HEK293 (cell line): ENCODE results near the gene ATOSA.
A peak's percentile ranks its signal among the peaks of the same experiment; 100 is the strongest.

Source experiments
- CTCF ChIA-PET: fragments of 350-600 bp; formaldehyde crosslinking; extraction: SDS; loops from one replicate; lab custom pipeline; 2021; ENCODE audit warnings: antibody characterized with exemption; lab: Yijun Ruan, JAX
- POLR2A ChIA-PET: fragments of 300-600 bp; formaldehyde crosslinking; extraction: SDS; loops from one replicate; lab custom pipeline; 2020; ENCODE audit warnings: antibody characterized with exemption, inconsistent platforms; lab: Yijun Ruan, JAX
- H3K27ac ChIP-seq: fragments of 200-500 bp; sonication (Bioruptor generic); 2 replicates; pipeline ENCODE4 v1.5.1; 2014; ENCODE audit warnings: low read depth, low read length, control low read depth, inconsistent platforms; ENCODE audit errors: extremely low read depth
- H3K36me3 ChIP-seq, 2 experiments: fragments of 200-500 bp in 1 of 2; sonication (Bioruptor generic) in 1 of 2; 1 replicate in 1 of 2; 2 replicates in 1 of 2; pipeline ENCODE4 v1.5.1; 2014 to 2017; ENCODE audit warnings: inconsistent platforms in 2 of 2, low read length in 2 of 2; ENCODE audit not compliant: control insufficient read depth in 2 of 2, insufficient read depth in 1 of 2
- H3K4me1 ChIP-seq: fragments of 200-500 bp; sonication (Bioruptor generic); 2 replicates; pipeline ENCODE4 v1.5.1; 2014; ENCODE audit warnings: mild to moderate bottlenecking, low read length, inconsistent platforms; ENCODE audit not compliant: control insufficient read depth, insufficient read depth
- H3K4me3 ChIP-seq: 2 replicates; pipeline ENCODE4 v1.5.1; 2011; ENCODE audit warnings: low read depth, mild to moderate bottlenecking, control low read depth, low read length, moderate library complexity
- H3K9me3 ChIP-seq: fragments of 200-500 bp; sonication (Bioruptor generic); 2 replicates; pipeline ENCODE4 v1.5.1; 2014; ENCODE audit warnings: low read depth, low read length, inconsistent platforms; ENCODE audit not compliant: control insufficient read depth, insufficient read depth
- FEZF1 ChIP-seq: fragments of 450-650 bp; formaldehyde crosslinking; IDR thresholded peaks from 2 replicates; pipeline ENCODE4 v1.5.1; 2016; ENCODE audit warnings: missing biosample characterization, missing genetic modification characterization
- IKZF3 ChIP-seq: fragments of 450-650 bp; IDR thresholded peaks from 2 replicates; pipeline ENCODE4 v1.5.0; 2018; ENCODE audit warnings: missing biosample characterization, mild to moderate bottlenecking, missing genetic modification characterization, moderate library complexity
- RBAK ChIP-seq: fragments of 450-650 bp; formaldehyde crosslinking; IDR thresholded peaks from 2 replicates; pipeline ENCODE4 v1.5.1; 2016; ENCODE audit warnings: missing biosample characterization, missing genetic modification characterization
- TSHZ1 ChIP-seq: fragments of 450-650 bp; formaldehyde crosslinking; IDR thresholded peaks from 2 replicates; pipeline ENCODE4 v1.5.1; 2016; ENCODE audit warnings: missing biosample characterization, missing genetic modification characterization, borderline replicate concordance
- WT1 ChIP-seq: fragments of 450-650 bp; formaldehyde crosslinking; IDR thresholded peaks from 2 replicates; pipeline ENCODE4 v1.5.1; 2016; ENCODE audit warnings: missing biosample characterization, missing genetic modification characterization
- YY2 ChIP-seq: fragments of 450-650 bp; formaldehyde crosslinking; IDR thresholded peaks from 2 replicates; pipeline ENCODE4 v1.5.1; 2016; ENCODE audit warnings: missing biosample characterization, missing genetic modification characterization
- ZBTB1 ChIP-seq: fragments of 450-650 bp; formaldehyde crosslinking; IDR thresholded peaks from 2 replicates; pipeline ENCODE4 v1.5.1; 2016; ENCODE audit warnings: missing biosample characterization, missing genetic modification characterization
- ZBTB20 ChIP-seq: fragments of 450-650 bp; formaldehyde crosslinking; IDR thresholded peaks from 2 replicates; pipeline ENCODE4 v1.5.1; 2016; ENCODE audit warnings: missing biosample characterization, missing genetic modification characterization
- ZBTB21 ChIP-seq: fragments of 450-650 bp; formaldehyde crosslinking; IDR thresholded peaks from 2 replicates; pipeline ENCODE4 v1.5.1; 2017; ENCODE audit warnings: missing biosample characterization, missing genetic modification characterization
- ZFP41 ChIP-seq: fragments of 450-650 bp; formaldehyde crosslinking; IDR thresholded peaks from 2 replicates; pipeline ENCODE4 v1.5.1; 2016; ENCODE audit warnings: missing biosample characterization, missing genetic modification characterization, borderline replicate concordance
- ZNF10 ChIP-seq: fragments of 450-650 bp; formaldehyde crosslinking; IDR thresholded peaks from 2 replicates; pipeline ENCODE4 v1.5.1; 2017; ENCODE audit warnings: missing biosample characterization, missing genetic modification characterization
- ZNF114 ChIP-seq: fragments of 450-650 bp; formaldehyde crosslinking; IDR thresholded peaks from 2 replicates; pipeline ENCODE4 v1.5.0; 2017; ENCODE audit warnings: missing biosample characterization, missing genetic modification characterization
- ZNF133 ChIP-seq: fragments of 450-650 bp; formaldehyde crosslinking; IDR thresholded peaks from 2 replicates; pipeline ENCODE4 v1.5.1; 2016; ENCODE audit warnings: missing biosample characterization, missing genetic modification characterization
- ZNF146 ChIP-seq: fragments of 450-650 bp; formaldehyde crosslinking; IDR thresholded peaks from 2 replicates; pipeline ENCODE4 v1.5.1; 2016; ENCODE audit warnings: missing biosample characterization, missing genetic modification characterization
- ZNF23 ChIP-seq: fragments of 450-650 bp; formaldehyde crosslinking; IDR thresholded peaks from 2 replicates; pipeline ENCODE4 v1.5.1; 2016; ENCODE audit warnings: missing biosample characterization, missing genetic modification characterization, borderline replicate concordance
- ZNF311 ChIP-seq: fragments of 450-650 bp; formaldehyde crosslinking; IDR thresholded peaks from 2 replicates; pipeline ENCODE4 v1.5.1; 2017; ENCODE audit warnings: missing biosample characterization, missing genetic modification characterization, borderline replicate concordance
- ZNF433 ChIP-seq: fragments of 450-650 bp; formaldehyde crosslinking; IDR thresholded peaks from 2 replicates; pipeline ENCODE4 v1.5.1; 2016; ENCODE audit warnings: missing biosample characterization, missing genetic modification characterization, low read depth
- ZNF501 ChIP-seq: fragments of 450-650 bp; formaldehyde crosslinking; IDR thresholded peaks from 2 replicates; pipeline ENCODE4 v1.5.1; 2016; ENCODE audit warnings: missing biosample characterization, missing genetic modification characterization
- ZNF555 ChIP-seq: fragments of 450-650 bp; formaldehyde crosslinking; conservative IDR thresholded peaks from 2 replicates; pipeline ENCODE4 v1.5.1; 2017; ENCODE audit warnings: missing biosample characterization, mild to moderate bottlenecking, missing genetic modification characterization, inconsistent platforms
- ZNF585B ChIP-seq: fragments of 450-650 bp; formaldehyde crosslinking; IDR thresholded peaks from 2 replicates; pipeline ENCODE4 v1.5.1; 2016; ENCODE audit warnings: missing biosample characterization, missing genetic modification characterization
- ZNF629 ChIP-seq: fragments of 450-650 bp; formaldehyde crosslinking; IDR thresholded peaks from 2 replicates; pipeline ENCODE4 v1.5.1; 2017; ENCODE audit warnings: missing biosample characterization, missing genetic modification characterization
- ZNF664 ChIP-seq: fragments of 450-650 bp; formaldehyde crosslinking; IDR thresholded peaks from 2 replicates; pipeline ENCODE4 v1.5.1; 2016; ENCODE audit warnings: missing biosample characterization, missing genetic modification characterization
- ZNF776 ChIP-seq: fragments of 450-650 bp; formaldehyde crosslinking; IDR thresholded peaks from 2 replicates; pipeline ENCODE4 v1.5.0; 2017; ENCODE audit warnings: missing biosample characterization, missing genetic modification characterization, borderline replicate concordance
- ZSCAN23 ChIP-seq: fragments of 450-650 bp; formaldehyde crosslinking; IDR thresholded peaks from 2 replicates; pipeline ENCODE4 v1.5.1; 2016; ENCODE audit warnings: missing biosample characterization, missing genetic modification characterization

Gene ATOSA

GRCh38 chr15:52681441-52681840 is 2.3 kb upstream of the ATOSA start:
- ChIA-PET CTCF (interaction anchor here (0.7 kb wide), 2 partner anchors 99 to 159 kb away, joined by 5 read pairs; no protein-coding TSS in a partner anchor), POLR2A (no interaction called here)

GRCh38 chr15:52680761-52681160 is 1.6 kb upstream of the ATOSA start:
- TF ChIP-seq ZFP41 (tag by site-specific recombination): no peak
- H3K9me3 ChIP-seq: no peaks in the 10 kb centered on the region
- H3K36me3 ChIP-seq: no peaks in the 10 kb centered on the region
- 0 out of 2 replicates have a peak, but pooled peaks cover 3% of the 10 kb centered on the region for H3K4me1 ChIP-seq
- no peak overlapping the region for H3K4me3 ChIP-seq
- no peak overlapping the region for H3K27ac ChIP-seq
- ChIA-PET POLR2A (no interaction called here), CTCF (interaction anchor here (0.7 kb wide), 1 partner anchor 99 kb away, joined by 5 read pairs; no protein-coding TSS in a partner anchor)

More at GRCh38 chr15:52681441-52681840, 2.3 kb upstream of the ATOSA start:
- 0 out of 2 replicates have a peak, but pooled peaks cover 3% of the 10 kb centered on the region for H3K4me1 ChIP-seq
- H3K4me3 ChIP-seq: no peak overlapping the region
- no peaks in the 10 kb centered on the region for H3K9me3 ChIP-seq
- no peak overlapping the region for H3K27ac ChIP-seq
- no peaks in the 10 kb centered on the region for H3K36me3 ChIP-seq
- no peak for TF ChIP-seq ZNF114 (tag by site-specific recombination)
- no peak for TF ChIP-seq ZNF555 (tag by site-specific recombination)
- no peak for TF ChIP-seq ZNF23 (tag by site-specific recombination)
- TF ChIP-seq YY2 (tag by site-specific recombination): no peak
- TF ChIP-seq ZNF10: no peak
- TF ChIP-seq RBAK: no peak
- TF ChIP-seq TSHZ1 (tag by site-specific recombination): no peak
- no peak for TF ChIP-seq FEZF1 (tag by site-specific recombination)
- TF ChIP-seq IKZF3 (tag by site-specific recombination): no peak
- no peak for TF ChIP-seq ZNF664
- TF ChIP-seq ZNF776 (tag by site-specific recombination): no peak
- TF ChIP-seq ZNF585B (tag by site-specific recombination): no peak
- no peak for TF ChIP-seq WT1
- TF ChIP-seq ZNF501 (tag by site-specific recombination): no peak
- TF ChIP-seq ZBTB1 (tag by site-specific recombination): no peak
- TF ChIP-seq ZNF146 (tag by site-specific recombination): no peak
- no peak for TF ChIP-seq ZSCAN23 (tag by site-specific recombination)
- TF ChIP-seq ZNF433: no peak
- no peak for TF ChIP-seq ZBTB20

GRCh38 chr15:52680041-52680391 is 828 bp upstream of the ATOSA start:
- ChIA-PET POLR2A (interaction anchor here (0.6 to 1.8 kb wide), 4 partner anchors 22 to 152 kb away, joined by 5 to 7 read pairs (median 6); partner anchors contain the start of gene MYO5A), CTCF (interaction anchor here (0.6 to 0.7 kb wide), 2 partner anchors 49 to 496 kb away, joined by 3 to 4 read pairs; no protein-coding TSS in a partner anchor)
- H3K9me3 ChIP-seq: no peaks in the 10 kb centered on the region
- peak overlapping the region; percentile 63 for H3K4me3 ChIP-seq
- peaks cover 0 to 3% of the 10 kb centered on the region in 2 experiments; a peak in 1 of 3 replicates for H3K36me3 ChIP-seq
- no peak overlapping the region for H3K27ac ChIP-seq
- TF ChIP-seq ZNF133 (no peak), ZBTB21 (peak; percentile 62), ZNF629 (tag by site-specific recombination) (peak; percentile 18; the same call in 1 of the 2 replicates), ZNF311 (no peak)
- TF ChIP-seq, all 188 proteins: peak for 2
- H3K4me1 ChIP-seq: 0 out of 2 replicates have a peak, but pooled peaks cover 3% of the 10 kb centered on the region
